HG03378 (cell line): ENCODE measurements around the gene RIOX2.
"Not testable (repeated sequence)": the region's sequence is repeated elsewhere in the genome, so short reads cannot be mapped to it uniquely, and the experiment has no call there.

ENCODE experiments used
- ATAC-seq: cut with Tn5 transposase; IDR thresholded peaks from one replicate; pipeline ENCODE4 v1.9.1; 2021; ENCODE audit warnings: mild to moderate bottlenecking, moderate library complexity; ENCODE audit not compliant: unreplicated experiment

Gene RIOX2

DNA sequence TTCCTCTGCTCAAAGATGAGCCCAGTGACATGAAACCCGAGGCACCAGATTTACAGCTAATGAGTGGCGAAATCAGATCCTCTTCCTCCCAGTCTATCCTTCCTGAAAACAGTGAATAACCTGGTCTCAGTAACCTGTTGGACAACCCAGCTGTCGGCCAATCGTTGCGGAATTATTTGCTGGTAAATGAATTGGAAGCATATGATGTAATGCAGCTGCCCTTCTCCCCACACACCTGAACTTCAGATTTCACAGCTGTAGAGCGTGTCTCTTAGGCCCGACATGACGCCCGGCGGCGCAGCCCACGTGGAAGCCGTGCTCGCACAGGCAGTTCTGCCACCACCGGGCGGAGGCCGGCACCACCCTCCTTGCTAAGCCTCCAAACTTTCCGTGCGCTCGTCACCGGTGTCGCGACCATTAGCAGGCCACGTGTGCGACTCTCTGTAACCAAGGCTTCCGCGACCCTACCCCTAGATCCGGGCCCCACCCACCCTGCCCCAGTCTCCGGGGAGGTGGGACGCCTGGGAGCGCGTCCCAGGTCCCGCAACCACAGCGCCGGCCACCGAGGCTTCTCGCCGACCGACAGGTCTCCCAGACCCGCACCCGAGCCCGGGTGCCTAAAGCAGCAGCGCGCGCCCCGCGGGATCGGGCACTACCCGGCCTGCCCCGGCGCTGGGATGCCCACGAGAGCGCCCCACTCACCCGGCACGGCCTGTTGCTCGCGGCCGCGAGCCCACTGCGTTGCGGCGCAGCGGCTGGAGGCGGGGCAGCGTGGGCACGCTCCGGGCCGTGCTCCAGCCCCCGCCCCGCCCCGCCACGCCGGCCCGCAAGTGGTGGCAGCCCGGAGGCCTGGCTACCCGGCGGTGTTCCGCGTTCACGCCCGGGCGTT, at the start of gene RIOX2:
RIOX2 (minus strand) TSS at position 753 of the 889 bp plus-strand sequence. CDS start 4,838 bp downstream, outside the sequence.
- ATAC-seq: peak; percentile 84

DNA sequence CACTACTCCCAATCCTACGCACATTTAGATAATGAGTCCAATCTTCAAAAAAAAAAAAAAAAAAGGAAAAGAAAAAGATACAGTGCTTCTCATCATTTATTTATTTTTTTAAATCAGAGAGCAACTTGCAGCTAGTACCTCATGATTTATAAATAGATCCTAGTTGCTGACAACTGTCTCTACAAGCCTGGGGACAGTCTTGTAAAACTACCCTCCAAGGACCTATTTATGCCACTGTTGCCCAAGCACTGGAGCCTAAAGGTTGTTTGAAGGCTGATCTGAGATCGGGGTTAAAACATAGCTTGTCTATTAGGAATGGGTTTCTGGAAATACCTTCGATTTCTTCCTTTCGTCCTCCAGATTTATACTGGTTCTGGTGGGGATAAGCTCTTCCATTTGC, 48.2 kb upstream of the RIOX2 start:
- no peak for ATAC-seq

DNA sequence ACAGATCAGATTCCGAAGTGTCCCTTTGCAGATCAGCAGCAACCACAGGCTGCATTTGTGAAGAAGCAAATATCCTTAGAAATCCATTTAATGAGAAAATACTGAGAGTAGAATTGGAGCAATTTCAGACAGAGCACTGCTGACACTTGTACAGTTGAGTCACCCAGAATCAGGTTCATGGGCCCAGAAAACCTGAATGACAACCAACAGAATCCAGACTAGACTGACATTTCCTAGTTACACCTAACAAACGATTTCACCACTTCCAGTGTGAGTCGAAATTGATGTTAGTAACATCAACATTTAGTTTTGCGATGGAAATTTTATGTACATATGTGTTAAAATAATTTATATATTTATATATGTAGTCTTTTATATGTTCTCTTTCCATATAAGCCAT, 46.1 kb upstream of the RIOX2 start:
- no peak for ATAC-seq

DNA sequence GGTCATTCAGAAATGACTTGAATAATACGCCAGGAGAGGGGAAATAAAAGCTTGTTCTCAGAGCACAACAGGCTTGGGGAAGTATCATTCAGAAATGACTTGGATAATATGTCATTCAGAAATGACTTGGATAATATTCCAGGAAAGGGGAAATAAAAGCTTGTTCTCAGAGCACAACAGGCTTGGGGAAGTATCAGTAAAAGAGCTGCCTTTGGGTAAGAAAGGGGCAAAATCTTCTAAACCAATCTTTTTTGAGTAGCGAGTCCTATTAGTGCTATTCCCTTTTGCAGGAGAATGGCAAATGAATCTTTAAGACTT, 42.0 kb upstream of the RIOX2 start:
- no peak for ATAC-seq

DNA sequence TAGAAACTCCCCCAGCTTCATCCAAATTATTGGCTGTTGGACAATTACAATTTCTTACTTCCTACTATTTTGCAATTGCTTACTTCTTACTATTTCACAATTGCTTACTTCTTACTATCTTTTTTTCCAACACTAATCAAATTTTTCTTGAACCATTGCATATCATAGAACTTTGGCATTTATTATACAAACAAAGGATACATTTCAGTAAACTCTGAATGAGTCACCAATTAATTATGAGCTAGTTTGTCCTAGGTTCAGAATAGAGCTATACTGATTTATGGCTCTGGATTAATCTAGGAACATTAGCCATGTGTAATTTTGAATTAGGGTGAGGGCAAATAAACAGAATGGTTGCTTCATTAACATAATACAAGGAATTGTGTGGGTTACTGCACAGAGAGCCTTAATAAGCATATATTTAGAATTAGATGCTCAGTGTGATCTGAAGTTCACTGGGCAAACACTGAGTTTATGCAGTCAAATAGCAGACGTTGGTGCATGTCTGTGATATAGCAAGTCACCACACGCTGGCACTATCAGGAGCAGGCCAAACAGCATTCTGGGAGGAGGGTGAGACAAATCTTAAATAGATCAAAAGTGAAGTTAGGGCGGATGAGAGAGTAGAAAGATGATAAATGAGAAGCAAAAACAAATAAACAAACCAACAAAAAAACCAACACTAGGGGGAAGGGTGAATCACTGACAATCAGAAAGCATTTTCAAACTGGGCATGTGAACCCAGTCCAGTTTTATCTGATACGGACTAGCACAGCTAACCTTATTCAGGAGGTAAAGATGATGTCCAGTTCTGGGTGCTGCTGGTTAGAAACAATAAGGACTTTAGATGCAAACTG, 41.4 kb upstream of the RIOX2 start:
- no peak for ATAC-seq

DNA sequence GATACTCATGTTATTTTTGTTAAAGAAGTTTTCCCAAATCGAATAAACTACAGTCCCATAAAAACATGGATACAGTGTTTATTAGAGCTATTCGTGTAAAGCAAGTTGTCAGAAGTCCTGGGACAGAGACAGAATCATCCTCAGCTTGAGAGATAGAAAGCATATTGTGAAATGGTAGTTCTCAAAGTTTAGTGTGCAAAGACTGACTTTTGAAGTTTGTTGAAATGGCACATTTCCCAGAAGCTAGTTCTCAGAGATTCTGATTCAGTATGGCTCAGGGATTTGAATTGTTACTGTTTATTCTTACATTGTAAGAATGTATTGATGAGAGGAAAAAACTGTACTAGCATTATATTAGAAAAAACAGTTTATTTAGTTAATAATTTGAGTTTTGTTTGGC, 40.7 kb upstream of the RIOX2 start:
- ATAC-seq: no peak

DNA sequence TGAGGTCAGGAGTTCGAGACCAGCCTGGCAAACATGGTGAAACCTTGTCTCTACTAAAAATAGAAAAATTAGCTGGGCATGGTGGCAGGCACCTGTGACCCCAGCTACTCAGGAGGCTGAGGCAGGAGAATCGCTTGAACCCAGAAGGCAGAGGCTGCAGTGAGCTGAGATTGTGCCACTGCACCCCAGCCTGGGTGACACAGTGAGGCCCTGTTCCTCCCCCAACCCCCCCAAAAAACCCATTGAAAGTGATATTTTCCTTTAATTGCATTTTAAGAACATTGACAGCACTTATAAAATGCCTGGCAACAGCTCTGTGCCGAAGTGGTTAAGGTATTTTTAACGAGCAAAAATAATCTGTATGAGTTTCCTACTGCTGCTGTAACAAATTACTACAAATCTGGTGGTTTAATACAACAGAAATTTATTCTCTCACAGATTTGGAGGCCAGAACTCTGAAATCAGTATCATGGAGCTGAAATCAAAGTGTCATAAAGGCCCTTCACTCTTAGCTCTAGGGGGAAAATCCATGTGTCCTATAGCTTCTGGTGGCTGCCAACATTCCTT, 38.7 kb upstream of the RIOX2 start:
- ATAC-seq: not testable (repeated sequence)

DNA sequence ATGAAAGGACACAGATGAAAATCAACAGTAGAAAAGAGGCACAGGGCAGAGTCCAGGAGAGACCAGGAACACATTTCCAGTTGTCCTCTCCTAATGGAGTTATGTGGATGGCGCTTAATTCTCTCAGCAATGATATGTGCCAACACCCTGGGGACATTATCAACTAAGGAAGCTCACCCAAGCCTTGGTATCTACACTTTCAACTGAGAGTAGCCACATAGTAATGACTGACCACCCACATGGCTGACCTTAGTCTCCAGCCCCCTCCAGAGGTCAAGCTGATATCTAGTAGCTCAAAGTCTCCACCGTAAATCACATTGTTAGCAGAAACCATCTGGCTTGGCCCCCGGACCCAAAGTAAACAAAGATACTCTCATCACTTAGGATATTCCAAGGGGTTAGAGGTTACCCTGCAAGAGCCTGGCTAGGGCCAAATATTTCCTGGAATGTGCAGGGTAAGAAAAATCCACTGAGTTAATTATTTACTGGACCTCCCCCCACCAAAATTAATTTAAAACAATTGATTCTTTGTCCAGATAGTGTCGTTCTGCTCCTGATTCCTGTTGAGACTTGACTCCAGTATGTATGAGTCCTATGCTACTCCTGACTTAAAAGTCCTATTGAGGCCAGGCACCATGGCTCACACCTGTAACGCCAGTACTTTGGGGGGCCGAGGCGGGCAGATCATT, 38.1 kb upstream of the RIOX2 start:
- no peak for ATAC-seq

DNA sequence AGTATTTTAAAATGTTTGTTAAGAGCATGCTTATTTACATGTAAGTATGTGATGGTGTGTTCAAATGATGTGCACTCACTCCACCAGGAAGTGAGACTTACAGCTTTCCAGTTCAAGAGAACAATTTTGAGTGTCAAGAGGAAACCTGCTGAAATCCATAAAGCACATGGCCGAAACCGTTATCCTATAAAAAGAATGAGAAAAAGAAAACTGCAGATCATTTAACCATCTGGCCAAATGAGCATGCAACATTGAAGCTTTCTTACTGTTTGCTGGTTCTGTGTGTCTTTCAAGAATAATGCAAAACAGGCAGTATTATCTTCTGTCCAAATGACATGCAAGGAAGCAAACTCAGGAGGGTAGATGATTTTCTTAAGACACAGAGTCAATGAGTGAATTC, 36.6 kb upstream of the RIOX2 start:
- peak; percentile 57 for ATAC-seq

DNA sequence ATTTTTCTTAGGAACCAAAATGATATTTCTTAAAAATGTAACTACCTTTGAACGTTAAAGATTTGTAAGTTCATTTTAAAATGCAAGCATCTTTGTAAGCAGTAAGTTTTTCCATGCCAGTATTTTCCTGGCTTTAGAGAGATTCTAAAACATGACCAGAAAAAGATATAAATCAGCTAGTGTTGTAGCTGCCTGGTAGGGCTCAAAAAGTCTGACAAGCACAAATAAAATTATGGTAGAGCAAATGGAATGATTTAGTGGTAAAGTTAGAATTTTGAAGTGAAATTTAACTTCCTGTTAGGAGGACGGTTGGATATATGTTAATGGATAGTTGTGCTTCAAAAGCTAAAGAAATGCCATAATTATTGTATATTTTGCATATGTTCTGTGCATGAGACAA, 33.2 kb upstream of the RIOX2 start:
- no peak for ATAC-seq

DNA sequence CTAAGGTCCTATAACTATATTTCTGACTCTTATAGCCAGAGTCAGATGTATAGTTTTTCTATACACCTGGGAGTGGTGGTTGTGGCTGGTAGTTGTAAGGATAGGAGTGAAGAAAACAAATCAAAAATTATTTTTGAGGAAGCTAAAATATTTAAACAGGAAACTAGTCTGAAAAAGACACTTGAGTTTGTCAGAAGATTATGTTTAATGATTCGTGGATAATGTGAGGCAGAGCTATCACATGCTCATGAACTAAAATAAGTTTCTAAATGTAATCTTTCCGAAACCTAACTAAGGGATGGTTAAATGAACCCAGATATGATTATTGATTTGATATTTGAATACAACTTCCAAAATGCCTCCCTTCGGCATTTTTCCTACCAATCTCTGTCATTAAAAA, 32.5 kb upstream of the RIOX2 start:
- ATAC-seq: no peak

DNA sequence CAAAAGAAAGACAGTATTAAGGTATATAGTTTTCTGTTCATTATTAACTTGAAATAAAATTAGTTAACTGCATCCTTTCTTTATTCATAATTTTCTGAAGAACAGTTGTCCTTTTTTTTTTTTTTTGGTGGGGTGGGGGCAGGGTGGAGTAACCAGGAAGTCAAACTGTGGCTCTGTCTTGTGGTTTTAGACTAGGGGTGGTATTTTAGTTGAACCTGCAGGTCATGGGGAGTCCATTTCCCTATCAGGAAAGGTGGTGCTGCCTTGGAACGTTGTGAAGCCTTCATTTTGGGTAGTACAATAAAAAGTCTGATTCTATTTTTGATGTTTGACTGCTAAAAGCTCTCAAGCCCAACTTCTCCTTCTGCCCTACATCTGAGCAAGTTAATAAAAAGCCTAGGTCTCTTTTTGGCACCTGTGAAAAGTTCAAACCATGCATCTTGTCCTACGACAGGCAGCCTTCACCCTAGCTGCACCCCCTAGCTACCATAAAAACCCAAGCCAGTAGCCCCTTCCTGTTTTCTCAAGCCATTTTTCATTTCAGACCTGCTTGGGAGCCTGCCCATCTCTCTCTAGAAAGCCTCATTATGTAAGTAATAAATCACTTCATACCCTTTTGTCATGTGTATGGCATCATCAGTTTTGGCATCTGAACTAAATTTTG, 31.2 kb upstream of the RIOX2 start:
- ATAC-seq: peak; percentile 61

DNA sequence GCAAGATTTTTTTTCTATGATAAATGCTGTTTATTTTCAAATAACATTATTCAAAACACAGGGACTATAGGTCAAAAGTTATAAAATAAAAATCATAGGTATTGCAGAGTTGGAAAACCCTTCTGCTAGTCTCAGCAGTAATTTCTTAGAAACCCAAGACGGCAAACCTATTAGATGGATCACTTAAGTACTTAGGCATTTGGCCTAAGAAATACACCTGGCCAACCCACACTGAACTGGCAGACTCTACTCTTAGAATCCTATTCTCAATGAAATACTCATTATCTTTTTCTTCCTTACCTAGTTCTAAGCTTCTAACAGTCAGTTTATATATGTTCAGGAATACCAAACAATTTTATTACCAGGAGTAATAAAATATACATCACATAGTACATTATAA, 30.5 kb upstream of the RIOX2 start:
- no peak for ATAC-seq

DNA sequence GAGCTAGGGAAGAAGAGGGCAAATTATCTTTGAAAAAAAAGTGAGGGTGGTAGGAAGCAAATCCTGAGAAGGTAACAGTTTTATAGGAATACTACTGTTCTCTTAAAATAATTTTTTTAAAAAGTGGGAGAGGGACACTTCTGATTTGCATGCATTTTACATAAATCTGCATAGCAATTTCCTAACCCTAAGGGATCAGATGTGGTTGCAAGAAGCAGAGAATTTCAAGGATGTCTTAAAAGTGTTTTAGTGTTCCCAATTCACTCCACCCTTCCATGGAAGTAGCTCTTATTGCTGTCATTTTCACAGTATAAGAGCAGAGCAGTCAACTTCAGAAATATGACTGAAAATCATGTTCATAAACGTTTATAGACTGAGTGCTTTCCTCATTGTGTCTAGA, 27.8 kb upstream of the RIOX2 start:
- ATAC-seq: no peak

DNA sequence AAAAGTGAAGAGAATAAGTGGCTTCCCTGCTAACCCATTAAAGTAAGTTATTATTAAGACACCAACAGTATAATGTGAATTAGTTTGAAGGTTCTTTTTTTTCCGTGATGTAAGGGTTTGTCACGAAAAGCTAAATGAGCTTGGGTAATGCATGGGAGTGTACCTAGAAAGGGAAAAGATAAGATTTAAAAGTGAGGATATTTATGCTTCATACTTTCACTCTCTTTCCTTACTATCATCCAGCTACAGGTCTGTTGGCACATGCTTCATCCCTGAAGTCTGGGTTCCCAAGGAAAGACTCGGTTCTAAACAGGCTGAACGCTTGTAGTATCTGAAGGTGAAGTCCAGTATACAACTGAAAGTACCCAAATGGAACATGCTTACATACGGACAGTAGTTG, 26.9 kb upstream of the RIOX2 start:
- no peak for ATAC-seq

DNA sequence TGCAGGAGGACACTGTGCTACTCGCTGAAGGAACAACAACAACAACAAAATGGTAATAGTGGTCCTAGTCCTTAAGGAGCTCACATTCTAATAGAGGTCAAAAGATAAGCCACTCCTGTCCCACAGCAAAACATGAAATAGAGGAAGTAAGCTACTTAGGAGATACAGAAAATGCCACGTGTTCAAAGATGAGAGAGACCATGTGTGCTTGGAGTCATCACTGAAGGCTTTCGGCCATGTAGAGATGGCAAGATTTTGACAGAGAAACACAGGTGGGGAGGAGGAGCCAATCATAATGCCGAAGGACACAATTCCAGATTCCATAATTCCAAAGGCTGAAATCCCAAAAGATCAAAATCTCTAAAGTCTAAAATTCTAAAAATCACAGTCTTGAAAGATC, 24.8 kb upstream of the RIOX2 start:
- no peak for ATAC-seq

DNA sequence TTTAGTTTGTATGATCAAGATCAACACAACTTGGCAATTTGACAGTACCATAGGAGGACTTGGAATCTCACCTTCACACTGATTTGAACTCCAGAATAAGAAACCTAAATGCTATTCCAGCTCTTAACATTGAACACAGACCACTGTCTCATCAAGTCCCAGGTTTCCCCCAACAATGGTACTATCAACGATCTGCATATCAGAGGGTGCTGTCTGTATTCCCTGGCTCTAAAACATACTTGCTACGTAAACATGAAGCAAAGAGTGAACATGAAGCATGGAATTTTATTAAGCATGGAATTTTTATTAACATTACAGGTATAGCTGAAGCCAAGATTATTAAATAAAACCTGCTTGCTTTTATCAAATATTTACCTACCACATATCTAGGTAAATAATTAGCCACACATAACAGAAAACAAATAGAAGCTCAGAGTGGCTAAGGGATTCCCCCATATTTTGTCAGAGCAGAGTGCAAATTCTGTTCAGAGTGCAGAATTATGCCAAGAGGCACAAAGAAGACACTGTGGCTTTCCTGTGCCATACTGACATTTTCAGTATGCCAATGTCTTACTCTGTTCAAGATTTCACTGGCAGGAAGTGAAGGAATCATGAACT, 22.2 kb upstream of the RIOX2 start:
- no peak for ATAC-seq

DNA sequence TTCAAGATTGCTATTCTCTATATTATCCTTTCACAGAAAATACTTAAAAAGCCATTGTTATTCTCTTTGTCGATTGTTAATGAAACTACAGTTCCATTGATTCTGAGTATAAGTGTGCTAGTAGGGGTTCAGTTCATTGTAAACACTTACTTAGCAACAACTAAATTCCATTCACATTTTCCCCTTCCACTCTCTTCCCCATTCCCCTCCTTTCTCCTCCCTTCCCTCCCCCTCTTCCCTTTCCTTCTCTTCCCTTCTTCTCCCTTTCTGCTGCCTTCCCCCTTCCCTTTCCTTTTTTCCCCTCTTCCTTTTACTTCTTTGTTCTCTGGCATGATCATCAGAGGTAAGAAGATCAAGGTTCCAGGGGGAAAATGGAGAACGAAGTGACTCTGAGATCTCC, 21.3 kb upstream of the RIOX2 start:
- no peak for ATAC-seq

DNA sequence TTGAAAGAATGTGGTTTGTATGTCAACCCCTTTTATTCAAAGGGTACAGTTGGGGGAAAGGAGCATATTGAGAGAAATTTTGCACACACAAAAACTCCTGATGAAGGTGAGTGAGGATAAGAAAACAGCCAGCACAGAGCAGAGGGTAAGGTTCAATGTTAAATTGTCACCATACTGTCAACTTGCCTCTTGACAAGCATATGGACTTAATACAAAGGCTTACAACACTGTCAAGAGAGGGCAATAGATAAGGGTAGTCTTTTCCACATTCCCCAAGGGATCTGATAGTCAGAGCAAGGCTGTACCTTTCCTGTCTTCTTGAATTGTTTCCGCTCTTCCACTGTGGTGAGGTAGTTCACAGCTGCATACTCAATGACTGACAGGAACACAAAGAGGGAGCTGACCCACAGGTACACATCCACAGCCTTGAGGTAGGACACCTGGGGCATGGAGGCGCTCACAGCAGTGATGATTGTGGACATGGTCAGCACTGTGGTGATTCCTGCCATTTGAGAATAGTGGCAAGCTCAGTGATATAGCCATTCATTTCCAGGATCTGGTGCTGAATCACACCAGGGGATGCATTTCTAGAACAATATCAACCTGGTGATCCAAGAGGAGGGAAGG, 20.4 kb upstream of the RIOX2 start:
- ATAC-seq: no peak

DNA sequence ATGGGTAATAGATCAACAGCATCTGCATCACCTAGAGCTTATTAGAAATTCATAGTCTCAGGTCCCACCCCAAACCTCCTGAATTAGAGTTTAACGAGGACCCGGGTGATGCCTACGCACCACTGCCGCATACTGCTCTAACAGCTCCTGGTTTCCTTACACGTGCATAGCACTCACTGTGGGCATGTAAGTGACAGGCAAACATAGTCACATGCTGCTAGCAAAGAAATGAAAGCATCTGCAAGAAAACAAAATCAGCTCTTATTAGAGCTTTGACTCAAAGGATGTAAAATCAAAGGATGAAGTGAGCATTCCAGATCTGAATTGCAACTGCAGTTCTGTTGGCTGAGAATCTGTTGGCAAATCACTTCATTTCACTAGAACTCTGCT, 19.1 kb upstream of the RIOX2 start:
- no peak for ATAC-seq
